Activated CD4-positive, alpha-beta T cell treated with anti-CD3 and anti-CD28 coated beads, Interleukin-2, amount 50 U/mL, for 4 hours (primary cell): ENCODE data around the gene ITGB4.
"Not testable (repeated sequence)": the region's sequence is repeated elsewhere in the genome, so short reads cannot be mapped to it uniquely, and the experiment has no call there.

Experiments used
- DNase-seq, 2 experiments: peaks; one replicate each; pipeline ENCODE4 v3.0.0-alpha.2; 2020

Gene ITGB4

DNA sequence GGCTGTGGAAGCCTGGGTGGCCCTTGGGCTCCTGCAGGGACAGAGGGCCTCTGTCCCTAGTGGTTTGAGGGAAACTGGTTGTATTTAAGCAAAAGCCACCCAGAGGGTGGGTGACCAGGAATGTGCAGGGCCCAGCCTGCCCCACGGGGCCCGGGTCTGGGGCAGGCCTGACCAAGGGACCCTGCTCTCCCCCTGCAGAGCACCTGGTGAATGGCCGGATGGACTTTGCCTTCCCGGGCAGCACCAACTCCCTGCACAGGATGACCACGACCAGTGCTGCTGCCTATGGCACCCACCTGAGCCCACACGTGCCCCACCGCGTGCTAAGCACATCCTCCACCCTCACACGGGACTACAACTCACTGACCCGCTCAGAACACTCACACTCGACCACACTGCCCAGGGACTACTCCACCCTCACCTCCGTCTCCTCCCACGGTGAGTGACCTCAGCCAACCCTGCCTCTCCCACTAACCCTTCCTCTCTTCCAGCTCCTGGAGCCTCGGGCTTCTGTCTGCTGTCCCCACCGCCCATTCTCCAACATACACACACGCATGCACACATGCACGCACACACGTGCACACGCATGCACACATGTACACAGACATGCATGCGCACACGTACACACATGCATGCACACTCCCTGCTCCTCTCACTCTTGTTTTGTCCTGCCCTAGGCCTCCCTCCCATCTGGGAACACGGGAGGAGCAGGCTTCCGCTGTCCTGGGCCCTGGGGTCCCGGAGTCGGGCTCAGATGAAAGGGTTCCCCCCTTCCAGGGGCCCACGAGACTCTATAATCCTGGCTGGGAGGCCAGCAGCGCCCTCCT, 33.3 kb downstream of the ITGB4 start:
- DNase-seq, result no peak

DNA sequence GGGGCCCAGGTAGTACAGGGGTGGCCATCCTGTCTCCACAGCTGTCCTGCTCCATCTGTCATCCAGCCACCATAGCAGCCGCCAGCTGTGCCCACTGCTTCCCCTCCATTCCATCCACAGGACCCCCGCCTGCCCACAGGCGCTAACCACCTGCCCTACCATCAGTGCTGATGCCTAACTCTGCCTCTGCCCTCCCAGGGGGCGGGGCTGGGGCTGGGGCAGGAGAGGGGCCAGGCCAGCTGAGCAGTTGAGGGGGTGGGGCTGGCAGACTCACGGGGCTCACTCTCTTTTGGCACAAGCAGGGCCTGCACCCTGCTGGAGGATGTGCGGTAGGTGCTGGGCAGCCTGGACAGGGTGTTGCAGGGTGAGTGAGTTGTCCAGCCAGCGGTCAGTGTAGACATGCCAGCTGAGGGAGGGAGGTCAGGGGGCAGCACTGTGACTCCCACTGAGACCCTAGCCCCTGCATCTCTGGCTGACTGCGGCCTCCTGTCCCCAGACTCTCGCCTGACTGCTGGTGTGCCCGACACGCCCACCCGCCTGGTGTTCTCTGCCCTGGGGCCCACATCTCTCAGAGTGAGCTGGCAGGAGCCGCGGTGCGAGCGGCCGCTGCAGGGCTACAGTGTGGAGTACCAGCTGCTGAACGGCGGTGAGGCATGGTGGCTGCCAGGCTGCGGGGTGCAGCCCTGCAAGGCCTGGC, 34.1 kb downstream of the ITGB4 start:
- no peak for DNase-seq

DNA sequence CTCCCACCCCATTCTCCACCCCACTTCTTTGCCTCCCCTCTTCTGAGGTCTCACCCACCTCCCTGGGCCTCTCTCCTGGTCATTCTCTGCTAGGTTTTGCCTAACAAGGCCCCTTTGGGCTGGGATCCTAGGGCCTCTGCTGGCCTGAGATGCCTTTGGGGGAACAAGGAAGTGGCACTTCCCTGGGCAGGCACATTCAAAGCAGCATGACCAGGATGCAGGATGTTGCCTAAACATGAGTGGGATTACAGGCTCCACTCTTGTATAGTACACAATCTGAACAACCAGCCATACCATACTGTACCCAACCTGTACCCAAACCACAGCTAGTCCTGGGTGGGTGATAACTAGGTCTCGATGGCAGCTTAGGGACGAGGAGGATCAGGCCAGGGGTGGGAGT, 34.7 kb downstream of the ITGB4 start:
- no peak for DNase-seq

DNA sequence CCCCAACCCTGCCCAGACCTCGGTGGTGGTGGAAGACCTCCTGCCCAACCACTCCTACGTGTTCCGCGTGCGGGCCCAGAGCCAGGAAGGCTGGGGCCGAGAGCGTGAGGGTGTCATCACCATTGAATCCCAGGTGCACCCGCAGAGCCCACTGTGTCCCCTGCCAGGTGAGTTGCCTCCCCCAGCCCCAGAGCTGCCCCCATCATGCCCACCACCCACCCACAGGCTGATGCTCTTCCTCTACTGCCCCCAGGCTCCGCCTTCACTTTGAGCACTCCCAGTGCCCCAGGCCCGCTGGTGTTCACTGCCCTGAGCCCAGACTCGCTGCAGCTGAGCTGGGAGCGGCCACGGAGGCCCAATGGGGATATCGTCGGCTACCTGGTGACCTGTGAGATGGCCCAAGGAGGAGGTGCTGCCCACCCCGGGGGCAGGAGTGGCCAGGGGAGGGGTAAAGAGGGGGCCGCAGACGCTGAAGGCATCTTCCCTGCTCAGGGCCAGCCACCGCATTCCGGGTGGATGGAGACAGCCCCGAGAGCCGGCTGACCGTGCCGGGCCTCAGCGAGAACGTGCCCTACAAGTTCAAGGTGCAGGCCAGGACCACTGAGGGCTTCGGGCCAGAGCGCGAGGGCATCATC, 35.3 kb downstream of the ITGB4 start:
- no peak for DNase-seq

DNA sequence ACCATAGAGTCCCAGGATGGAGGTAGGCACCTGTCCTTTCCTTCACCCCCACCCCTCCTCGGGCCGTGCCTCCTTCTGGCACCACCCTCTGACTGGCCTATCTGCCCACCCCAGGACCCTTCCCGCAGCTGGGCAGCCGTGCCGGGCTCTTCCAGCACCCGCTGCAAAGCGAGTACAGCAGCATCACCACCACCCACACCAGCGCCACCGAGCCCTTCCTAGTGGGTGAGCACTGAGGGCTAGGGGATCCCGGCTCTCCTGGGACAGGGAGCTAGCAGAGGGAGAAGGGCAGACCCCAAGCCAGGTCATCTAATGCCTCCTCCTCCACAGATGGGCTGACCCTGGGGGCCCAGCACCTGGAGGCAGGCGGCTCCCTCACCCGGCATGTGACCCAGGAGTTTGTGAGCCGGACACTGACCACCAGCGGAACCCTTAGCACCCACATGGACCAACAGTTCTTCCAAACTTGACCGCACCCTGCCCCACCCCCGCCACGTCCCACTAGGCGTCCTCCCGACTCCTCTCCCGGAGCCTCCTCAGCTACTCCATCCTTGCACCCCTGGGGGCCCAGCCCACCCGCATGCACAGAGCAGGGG, 35.9 kb downstream of the ITGB4 start:
- DNase-seq, result no peak

DNA sequence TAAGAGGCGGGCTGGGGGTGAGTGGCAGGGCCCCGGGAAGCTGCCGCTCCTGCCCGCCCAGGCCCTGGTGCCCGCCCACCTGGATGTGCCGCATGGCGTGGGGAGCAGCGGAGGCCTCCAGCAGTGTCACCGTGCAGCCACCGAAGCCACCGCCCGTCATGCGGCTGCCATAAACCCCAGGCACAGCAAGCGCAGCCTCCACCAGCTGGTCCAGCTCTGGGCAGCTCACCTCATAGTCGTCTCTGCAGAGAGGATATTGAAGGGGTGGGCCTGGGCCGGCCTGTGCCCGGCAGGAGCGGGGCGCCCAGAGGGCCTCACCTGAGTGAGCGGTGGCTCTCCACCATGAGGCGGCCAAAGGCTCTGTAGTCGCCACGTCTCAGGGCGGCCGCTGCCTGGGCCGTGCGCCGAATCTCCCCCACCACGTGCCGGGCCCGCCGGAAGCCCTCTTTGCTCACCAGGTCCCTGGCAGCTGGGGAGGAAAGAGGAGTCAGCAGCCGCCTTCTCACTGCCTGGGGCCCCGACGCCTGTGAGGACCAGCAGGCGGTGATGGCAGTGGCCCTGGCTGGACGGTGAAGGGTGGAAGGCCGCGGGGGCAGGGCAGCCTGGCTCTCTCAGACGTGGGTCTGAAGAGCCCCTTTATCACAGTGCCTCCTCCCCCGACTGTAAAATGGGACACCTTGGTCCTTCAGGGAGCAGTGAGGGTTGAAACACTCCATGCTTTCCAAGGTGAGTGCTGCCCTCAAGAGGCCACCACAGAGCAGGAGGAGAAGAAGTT, 37.1 kb downstream of the ITGB4 start:
- no peak for DNase-seq

DNA sequence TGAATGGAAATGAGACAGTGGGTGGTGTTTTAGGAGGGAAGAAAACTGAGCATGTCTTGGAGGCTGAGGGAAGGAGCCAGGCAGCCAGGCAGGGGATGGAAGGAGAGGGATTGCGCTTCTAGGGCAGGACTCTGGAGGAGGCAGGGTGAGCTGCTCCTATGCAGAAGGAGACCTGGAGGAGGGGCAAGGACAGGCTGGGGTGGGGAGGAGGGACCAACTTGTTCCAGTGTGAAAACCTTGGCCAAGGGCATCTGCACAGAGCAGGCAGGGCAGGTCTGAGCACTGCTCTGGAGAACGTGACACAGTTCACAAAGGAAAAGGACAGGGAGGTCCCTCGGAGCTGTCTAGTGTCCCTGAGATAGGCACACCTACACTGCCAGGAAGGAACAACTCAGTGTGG, 38.2 kb downstream of the ITGB4 start:
- DNase-seq, result no peak

DNA sequence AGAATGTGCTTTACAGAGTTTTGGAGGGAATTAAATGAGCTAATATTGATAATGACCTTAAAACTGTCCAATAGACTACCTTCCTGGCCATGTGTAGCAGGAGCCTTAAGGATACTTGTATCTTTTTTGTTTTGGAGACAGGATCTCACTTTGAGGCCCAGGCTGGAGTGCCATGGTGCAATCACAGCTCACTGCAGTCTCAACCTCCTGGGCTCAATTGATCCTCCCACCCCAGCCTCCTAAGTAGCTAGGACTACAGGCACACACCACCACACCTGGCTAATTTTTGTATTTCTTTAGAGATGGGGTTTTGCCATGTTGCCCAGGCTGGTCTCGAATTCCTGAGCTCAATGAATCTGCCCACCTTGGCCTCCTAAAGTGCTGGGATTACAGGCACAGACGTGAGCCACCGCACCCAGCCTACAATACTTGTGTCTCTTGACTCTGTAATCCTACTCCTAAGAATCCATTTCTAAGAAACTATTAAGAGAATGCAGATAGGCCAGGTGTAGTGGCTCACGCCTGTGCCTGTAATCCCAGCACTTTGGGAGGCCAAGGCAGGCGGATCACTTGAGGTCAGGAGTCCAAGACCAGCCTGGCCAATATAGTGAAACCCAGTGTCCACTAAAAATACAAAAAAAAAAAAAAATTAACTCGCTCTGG, 38.9 kb downstream of the ITGB4 start:
- not testable (repeated sequence) for DNase-seq

DNA sequence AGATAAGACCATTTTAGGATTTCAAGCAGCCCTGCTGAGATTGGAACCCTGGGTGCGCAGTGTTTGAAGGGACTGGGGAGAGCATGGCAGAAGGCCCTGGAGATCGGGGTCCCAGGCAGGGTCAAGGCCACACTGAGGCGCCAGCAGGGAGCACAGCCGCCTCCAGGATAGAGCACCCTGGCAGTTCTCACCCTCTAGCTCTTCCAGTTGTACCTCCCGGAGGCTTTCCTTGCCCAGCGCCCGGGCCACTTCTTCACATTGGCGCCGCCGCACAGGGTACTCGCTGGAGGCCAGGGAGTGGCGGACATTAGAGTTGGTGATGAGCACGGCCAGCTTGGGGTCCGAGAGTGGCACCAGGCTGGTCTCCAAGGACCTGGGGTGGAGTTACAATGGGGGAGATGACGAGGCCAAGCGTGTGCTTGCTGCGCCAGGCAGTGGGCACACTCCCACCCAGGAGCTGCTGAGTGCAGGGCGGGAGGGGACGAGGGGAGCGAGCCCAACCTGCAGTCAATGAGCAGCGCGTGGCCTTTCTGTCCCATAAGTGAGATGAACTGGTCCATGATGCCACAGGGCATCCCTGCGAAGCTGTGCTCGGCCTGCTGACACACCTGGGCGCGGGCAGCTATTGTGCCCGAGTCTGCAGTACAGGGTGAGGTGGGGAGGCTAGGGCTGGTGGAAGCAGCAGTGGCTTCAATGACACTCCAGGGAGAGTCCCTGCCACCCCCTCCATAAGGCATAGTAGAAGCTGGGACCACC, 41.4 kb downstream of the ITGB4 start:
- DNase-seq, result no peak

DNA sequence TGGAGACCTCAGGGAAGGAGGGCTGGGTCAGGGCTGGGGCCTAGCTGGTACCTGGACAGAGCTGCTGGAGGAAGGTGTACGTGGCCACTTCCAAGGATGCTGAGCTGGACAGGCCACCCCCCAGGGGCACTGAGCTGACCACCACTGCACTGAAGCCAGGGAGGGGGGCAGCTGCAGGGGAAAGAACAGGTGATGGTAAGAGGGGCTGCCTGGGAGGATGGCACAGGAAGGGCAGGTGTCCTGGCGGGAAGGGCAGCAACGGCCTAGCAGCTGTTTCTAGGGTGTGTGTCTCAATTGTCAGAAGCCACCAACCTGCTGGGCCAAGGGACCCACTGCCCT, 42.0 kb downstream of the ITGB4 start:
- DNase-seq, result no peak

DNA sequence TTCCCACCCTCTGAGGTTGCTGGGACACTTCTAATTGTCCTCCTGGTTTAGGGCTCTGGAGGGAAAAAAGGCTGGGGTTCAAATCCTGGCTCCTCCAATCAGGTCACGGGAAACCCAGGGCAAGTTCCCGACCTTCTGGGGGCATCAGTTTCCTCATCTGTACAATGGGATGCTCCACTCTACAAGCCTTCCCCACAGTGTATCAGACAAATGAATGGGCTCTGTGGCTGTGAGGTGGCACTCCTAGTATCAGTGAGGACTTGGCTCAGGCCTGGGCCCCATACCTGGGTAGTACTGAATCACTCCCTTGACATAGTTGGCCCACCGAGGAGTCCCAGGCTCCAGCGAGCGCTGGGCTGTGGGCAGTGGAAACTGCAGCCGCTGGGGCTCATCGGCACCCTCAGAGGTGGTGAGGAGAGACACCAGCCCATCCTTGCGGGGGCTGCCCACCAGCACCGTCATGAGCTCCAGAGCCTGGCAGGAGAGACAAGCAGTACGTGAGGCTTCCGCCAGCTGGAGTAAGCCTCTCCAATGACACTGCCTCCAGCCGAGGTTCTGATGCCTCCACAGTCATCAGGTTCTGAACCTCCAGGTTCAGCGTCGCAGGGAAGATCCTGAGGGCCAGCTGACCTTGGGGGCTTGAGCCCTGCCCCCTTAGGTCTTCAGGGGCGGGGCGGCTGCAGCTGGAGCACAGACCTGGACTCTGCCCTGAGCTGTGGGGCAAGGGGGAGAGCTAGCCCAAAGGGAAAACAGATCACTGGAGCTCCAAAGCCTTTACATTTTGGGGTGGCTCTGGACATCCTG, 42.6 kb downstream of the ITGB4 start:
- no peak for DNase-seq

DNA sequence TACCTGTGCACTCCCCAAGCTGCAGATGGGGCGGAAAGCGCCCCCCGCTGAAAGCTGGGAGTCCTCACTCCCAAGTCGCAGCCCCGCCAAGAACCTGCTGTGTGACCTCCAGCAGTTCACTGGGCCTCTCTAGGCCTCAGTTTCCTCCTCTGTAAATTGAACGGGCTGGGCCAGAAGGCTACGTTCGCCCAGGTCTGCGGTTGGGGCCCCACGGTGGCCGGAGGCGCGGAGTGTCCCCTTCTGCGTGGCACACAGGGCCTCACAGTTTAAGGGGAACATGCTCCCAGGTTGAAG, 43.1 kb downstream of the ITGB4 start:
- no peak for DNase-seq

DNA sequence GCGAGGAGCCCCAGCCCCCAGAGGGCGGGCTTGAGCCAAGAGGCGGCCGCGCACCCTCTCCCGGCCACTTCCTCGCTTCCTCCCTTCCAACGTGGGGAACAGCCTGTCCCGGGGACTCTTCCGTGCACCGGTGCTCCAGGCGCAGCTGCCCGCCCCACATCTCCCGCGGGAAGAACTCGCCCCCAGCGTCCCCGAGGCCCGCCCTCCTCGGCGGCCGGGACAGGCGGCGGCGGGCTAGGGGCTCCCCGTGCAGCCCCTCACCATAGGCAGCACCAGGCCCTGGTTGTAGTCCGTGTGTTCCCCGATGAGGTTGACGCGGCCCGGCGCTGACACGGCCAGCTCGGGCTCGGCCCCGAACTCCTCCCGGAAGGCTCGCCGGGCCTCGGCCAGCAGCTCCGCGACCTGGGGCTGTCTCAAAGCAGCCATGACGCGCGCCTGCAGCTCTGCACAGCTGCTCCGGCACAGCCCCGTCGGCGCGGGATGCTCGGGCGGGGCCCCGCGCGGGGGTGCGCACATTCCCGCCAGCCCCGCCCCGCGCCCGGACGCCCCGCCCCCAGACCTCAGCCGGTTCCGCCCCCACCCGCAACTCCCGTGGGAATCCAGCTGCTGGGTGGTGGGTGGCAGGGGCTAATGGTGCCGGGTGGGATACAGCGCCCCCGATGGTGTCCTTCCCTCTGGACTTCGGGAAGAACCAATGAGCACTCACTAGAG, 43.6 kb downstream of the ITGB4 start, which contains the start of gene GALK1:
Gene GALK1, minus strand, starts transcription at position 482 of the 711 bp plus-strand sequence. Its CDS starts 56 bp downstream, at position 426.
- DNase-seq, result peak; percentile 64 to 67

DNA sequence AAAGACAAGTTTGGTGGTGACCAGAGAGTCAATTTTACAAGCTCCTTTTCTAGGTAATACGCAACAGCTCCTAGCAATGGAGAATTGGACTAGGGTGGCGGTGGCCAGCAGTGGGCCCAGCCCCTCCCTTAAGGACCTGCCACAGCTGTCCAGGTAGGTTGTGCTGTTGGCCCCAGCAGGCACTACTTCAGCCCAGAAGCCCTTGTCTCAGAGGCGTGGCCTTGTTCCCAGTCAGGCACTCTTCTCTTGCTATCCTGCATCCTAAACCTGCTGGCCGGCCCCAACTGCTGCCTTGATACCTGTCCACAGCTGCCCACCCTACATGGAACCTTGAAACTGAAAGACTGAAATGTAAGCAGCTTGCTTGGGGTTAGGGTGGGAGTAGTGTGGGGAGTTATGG, 44.7 kb downstream of the ITGB4 start:
- no peak for DNase-seq

DNA sequence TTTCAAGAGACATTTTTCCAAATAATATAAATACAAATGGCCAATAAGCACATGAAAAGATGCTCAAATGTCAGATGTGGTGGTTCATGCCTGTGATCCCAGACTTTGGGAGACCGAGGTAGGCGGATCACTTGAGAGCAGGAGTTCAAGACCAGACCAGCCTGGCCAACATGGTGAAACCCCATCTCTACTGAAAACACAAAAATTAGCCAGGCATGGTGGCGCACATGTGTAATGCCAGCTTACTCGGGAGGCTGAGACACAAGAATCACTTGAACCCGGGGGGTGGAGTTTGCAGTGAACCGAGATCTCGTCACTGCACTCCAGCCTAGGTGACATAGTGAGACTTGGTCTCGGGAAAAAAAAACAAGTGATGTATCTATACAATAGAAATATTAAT, 46.6 kb downstream of the ITGB4 start:
- no peak for DNase-seq

DNA sequence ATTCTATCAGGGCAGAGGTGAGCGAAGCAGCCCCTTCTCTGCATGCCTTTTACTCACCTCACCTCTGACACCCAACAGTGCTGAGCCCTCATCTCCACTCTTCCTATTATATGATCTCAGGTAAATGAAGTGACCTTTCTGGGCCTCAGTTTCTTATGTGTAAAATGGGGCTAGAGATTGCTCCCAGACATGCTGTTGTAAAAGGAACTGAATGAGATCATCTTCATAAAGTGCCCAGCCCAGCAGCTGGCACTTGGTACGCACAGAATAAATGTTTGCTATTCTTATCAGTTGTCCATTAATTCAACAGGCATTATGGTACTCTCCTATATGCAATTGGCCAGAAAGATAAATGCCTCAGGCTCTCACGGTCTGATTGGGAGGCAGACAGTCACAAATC, 48.3 kb downstream of the ITGB4 start:
- no peak for DNase-seq

DNA sequence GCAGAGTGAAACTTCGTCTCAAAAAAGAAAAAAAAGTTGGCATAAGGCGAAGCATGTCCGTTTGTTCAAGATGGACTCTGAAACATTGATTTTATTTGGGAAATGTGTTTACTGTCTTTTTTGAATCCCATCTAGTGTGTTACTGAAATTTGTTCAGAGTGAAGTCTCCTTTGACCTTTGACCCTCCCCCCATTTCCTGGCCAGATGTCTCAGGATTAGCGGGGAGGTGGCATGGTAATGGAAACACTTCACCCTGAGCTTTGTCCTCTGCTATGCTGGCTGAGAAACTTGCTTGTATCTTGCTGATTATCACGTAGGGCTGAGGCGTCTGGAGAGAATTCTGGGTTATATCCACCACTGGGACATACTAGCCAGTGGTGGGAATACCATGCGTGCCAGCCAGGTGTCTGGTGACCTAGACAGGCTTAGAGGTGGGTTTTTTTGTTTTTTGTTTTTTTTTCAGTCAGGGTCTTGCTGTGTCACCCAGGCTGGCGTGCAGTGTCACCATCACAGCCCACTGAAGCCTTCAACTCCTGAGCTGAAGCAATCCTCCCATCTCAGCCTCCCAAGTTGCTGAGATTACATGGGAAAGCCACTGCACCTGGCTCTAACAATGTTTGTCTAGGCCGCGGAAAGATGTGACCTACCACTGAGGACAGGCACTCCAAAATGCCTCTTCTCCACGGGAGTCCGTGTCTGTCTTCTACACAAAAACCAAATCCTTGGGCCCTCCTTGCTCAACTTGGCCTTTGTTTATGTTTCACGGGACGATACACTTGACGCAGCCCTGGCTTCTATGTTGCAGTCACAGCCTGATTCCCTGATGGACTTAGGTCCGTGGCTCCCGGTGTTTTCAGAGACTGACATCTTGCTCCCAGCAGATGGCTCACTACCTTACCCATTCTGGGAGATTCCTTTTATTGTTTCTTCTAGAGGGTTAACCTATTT, 50.3 kb downstream of the ITGB4 start:
- DNase-seq, result no peak

DNA sequence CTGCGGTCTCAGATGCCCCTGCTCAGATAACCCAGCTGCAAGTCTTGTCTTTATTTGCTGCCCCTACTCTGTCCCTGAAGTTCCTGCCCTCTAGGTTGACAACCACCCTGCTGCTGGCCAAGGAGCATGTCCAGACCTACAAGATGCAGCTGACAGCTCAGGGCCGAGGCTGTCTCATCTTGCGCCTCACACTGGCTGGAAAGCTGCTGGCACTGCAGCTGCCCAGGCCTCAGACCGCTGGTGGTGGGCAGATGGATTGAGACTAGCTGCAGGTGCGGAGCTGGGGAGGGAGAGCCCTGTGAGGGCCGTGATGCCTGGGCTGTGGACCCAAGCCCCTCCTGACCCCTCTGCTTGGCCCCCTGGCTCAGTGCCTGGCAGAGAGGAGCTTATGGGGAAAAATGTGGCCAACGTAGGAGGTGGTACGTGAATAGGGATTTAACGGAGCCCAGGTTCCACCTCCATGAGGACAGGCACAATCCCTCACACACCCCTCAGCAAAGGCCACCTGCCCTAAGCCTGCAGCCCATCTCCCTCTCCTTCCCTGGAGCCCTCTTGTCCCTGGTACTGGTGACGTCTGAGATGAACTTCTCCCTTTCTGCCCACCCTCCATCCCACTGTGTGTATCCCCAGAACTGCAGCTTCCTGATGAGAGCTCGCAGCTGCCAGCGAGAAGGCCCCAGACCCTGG, 52.0 kb downstream of the ITGB4 start:
- no peak for DNase-seq
